Skin epidermis (tissue), 12 donors: ENCODE results near the gene AOC2.
"Not testable (repeated sequence)": the region's sequence is repeated elsewhere in the genome, so short reads cannot be mapped to it uniquely, and the experiment has no call there.

Source experiments
- H3K27ac ChIP-seq, 21 experiments: fragments of 200-600 bp; sonication (generic) in 11 of 21; one replicate each; pipeline ENCODE4 v1.5.0; 2020; ENCODE audit warnings: mild to moderate bottlenecking in 3 of 21, inconsistent platforms in 2 of 21, moderate library complexity in 2 of 21
- H3K4me3 ChIP-seq, 7 experiments: fragments of 200-600 bp; sonication (generic) in 2 of 7; one replicate each; pipeline ENCODE4 v1.5.0; 2020; ENCODE audit warnings: inconsistent platforms in 2 of 7, mild to moderate bottlenecking in 2 of 7, moderate library complexity in 1 of 7

The AOC2 gene

DNA sequence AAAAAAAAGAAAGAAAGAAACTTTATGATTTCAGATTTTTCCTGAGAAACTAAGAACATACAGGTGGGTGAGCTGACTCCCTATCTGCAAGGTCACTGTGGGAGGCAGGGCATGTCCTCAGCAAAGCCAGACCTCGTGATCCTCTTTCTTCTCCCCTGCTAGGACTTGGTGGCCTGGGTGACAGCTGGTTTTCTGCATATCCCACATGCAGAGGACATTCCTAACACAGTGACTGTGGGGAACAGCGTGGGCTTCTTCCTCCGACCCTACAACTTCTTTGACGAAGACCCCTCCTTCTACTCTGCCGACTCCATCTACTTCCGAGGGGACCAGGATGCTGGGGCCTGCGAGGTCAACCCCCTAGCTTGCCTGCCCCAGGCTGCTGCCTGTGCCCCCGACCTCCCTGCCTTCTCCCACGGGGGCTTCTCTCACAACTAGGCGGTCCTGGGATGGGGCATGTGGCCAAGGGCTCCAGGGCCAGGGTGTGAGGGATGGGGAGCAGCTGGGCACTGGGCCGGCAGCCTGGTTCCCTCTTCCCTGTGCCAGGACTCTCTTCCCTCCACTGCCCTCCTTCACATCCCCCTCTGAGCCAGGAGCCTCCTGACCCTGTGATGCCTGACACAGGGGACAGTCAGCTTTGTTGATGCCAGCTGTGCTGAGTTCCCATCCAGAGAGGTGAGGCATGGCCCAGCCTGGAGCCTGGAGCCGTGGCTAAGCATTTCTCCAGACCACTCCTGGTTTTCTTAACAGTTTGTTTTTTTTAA, 29.7 kb downstream of the AOC2 start:
- not testable (repeated sequence) for H3K27ac ChIP-seq, H3K4me3 ChIP-seq

DNA sequence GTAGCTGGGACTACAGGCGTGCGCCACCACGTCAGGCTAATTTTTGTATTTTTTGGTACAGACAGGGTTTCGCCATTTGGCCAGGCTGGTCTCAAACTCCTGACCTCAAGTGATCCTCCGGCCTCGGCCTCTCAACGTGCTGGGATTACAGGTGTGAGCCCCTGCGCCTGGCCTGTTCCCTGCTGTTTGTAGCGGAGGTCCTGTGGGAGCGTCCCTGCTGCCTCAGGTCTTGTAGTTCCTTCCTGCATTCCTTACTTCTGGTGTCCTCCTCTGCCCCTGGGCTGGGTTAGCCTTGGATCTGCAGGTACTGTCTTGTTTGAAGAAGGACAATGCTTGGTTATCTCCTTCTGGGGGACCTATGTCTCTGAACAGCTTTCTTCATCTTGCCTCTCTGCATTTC, 32.7 kb downstream of the AOC2 start:
- H3K4me3 ChIP-seq = no peak overlapping the region

DNA sequence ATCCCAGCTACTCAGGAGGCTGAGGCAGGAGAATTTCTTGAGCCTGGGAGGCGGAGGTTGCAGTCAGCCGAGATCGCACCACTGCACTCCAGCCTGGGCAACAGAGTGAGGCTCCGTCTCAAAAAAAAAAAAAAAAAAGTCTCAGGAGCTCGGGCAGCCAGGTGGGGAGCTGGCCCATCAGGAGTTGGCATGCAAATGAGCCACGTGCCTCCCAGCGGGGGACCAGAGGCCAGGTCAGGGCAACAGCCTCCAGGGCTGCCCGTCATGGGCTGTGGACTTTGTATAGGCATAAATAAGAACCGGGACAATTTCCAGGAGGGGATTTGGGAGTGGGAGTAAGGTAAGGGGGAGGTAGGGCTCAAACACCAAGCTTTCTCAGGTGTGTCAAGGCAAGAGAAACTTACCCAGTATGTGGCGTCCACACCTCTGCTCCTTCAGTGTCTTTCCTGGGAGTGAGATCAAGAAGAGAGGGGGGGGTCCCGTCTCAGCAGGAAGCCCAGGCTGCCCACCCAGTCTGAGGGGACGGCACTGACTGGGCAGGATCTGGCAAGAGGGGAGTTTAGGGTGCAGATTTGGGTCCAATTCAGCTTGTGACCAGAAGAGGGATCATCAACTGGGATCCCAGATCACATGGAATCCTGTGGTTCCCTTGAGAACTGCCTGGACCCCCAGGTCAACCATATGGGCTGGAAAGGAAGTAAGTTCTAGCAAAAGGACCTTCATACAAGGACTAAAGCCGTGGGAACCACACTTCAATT, 33.9 kb downstream of the AOC2 start:
- Histone ChIP-seq H3K4me3 (no peak overlapping the region), H3K27ac (no peak overlapping the region)

More for the DNA sequence above, 32.7 kb downstream of the AOC2 start:
- H3K27ac ChIP-seq = no peak overlapping the region

GRCh38 chr17:42878924-42879595, 34.7 kb downstream of the AOC2 start:
- H3K27ac ChIP-seq = no peak overlapping the region
- H3K4me3 ChIP-seq = no peak overlapping the region

DNA sequence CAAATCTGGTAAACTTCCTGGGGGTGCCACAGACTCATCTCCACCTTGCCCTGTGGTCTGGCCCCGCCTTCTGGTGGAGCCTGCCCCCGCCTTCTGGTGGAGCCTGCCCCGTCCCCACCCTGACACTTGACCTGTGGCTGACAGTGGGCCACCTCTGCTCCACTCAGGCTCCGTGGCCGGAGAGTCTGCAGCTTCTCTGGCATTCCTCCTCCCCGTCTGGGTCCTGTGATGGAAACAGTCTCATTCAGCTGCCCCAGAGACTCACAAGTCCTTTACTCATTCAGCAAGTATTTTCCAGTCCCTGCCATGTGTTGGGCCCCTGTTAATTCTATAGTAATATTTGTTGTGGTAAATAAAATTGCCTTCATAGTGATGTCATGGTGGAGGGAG, 35.2 kb downstream of the AOC2 start:
- Histone ChIP-seq H3K27ac (no peak overlapping the region), H3K4me3 (no peak overlapping the region)

GRCh38 chr17:42880776-42881310, 36.5 kb downstream of the AOC2 start:
- Histone ChIP-seq H3K4me3 (no peak overlapping the region), H3K27ac (no peak overlapping the region)

DNA sequence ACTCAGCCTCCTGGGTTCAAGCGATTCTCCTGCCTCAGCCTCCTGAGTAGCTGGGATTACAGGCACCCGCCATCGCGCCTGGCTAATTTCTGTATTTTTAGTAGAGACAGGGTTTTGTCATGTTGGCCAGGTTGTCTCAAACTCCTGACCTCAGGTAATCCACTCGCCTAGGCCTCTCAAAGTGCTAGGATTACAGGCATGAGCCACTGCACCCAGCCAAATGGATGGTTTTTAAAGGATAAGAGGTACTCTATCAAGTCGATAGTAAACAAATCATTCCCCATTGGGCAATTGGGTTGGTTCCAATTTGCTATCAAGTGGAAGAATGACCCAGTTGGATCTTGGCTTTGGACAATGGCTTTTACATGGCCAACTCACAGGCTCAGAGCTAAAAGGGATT, 37.3 kb downstream of the AOC2 start:
- H3K4me3 ChIP-seq, H3K27ac ChIP-seq: not testable (repeated sequence)

DNA sequence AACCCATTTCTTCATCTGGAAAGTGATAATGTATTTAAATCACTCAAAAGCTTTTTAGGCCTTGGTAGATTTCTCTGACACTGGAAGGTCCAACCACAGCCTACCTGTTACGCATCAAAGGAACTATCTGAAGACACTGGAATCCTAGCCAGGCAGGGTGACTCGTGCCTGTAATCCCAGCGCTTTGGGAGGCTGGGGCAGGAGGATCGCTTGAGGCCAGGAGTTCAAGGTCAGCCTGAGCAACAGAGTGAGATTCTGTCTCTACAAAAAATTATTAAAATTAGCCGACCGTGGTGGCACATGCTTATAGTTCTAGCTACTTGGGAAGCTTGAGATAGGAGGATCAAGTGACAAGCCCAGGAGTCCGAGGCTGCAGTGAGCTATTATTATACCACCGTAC, 37.8 kb downstream of the AOC2 start:
- Histone ChIP-seq H3K27ac (no peak overlapping the region), H3K4me3 (no peak overlapping the region)

DNA sequence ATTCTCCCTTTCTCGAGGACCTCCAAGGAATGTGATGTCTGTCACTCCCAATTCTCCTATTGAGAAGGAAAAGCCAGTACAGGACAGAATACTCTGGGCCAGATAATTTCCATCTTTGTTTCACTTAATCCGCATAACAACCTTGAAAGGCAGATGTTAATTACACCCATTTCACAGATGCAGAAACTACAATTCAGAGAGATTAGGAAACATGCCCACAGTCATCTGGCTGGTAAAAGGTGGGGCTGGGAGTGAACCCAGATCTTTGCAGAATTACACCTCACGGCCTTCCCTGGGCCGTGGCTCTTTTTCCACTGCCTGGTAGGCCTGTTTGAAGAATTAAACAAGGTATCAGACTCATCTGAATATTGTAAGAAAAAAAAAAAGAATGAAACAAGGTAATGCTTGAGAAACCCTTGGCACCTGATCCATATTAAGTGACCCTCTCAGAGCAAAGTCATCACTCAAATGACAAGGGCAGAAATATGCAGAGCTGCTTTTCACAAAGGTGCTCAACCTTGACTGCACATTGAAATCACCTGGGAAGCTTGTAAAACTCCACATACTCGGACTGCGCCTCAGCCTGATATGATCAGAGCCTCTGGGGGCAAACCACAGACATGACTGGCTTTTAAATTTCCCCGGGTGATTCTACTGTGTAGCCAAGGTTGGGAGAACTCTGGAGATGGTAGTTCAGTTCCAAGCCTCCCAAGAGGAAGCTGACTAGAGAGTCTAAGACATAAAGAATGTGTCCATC, 39.6 kb downstream of the AOC2 start:
- H3K27ac ChIP-seq = no peak overlapping the region
- no peak overlapping the region for H3K4me3 ChIP-seq

DNA sequence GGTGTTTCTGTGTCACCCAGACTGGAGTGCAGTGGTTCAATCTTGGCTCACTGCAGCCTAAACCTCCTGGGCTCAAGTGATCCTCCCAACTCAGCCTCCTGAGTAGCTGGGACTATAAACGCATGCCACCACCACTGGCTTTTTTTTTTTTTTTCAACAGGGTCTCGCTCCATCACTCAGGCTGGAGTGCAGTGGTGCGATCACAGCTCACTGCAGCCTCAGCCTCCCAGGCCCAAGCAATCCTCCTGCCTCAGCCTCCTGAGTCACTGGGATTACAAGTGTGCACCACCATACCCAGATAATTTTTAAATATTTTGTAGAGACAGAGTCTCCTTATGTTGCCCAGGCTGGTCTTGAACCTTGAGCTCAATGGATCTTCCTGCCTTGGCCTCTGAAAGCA, 41.4 kb downstream of the AOC2 start:
- not testable (repeated sequence) for H3K4me3 ChIP-seq, H3K27ac ChIP-seq

DNA sequence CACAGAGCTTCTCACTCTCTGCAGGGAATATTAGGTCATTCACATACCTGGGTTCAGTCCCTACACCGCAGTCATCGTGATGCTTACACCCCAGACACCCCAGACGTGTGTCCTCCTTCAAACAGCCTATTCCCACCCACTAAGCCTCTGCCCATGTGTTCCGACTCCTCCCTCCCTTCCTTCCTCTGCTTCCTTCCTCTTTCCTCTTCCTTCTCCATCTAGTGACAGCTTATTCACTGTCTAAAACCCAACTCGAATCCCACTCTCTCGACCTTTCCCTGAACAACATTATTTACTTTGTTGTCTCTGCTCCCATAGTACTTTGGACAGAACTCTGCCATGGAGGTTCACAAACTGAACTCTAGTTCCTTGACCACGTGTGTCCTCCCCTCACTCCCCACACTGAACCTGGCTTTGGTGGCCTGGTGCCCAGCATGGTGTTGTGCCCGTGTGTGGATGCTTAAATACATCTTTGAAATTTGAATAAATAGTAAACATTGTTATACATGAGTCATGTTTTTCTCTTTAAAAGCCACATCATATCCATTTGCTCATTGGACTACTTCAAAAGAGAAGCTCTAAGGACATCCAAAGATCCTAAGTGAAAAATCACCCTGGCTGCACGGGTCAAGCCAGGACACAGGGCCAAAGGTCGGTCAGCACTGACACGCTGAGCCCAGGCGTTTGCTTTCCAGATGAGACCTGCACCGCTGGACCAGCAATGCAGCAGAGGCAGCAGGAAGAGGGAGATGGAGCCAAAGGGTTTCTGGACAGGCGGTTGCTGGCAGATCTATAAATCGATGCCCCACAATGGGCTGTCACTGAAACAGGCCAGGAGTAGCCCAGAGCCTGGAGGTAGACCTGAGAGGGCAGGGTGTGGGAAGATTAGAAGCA, 42.1 kb downstream of the AOC2 start:
- Histone ChIP-seq H3K27ac (peak overlapping the region in 1 of 21 experiments; percentile 44), H3K4me3 (no peak overlapping the region)

GRCh38 chr17:42889809-42890208, 45.4 kb downstream of the AOC2 start:
- no peak overlapping the region for H3K27ac ChIP-seq

GRCh38 chr17:42891539-42892152, 47.3 kb downstream of the AOC2 start:
- H3K27ac ChIP-seq = peak overlapping the region in 15 of 21 experiments; percentile 1 to 77 (median 51)
- no peak overlapping the region for H3K4me3 ChIP-seq

More at GRCh38 chr17:42889809-42890208, 45.4 kb downstream of the AOC2 start:
- no peak overlapping the region for H3K4me3 ChIP-seq

- no peak overlapping the region for H3K4me3 ChIP-seq
- H3K27ac ChIP-seq = peak overlapping the region in 8 of 21 experiments; percentile 15 to 77 (median 56)
Measured at GRCh38 chr17:42893359-42893758, 49.0 kb downstream of the AOC2 start.

DNA sequence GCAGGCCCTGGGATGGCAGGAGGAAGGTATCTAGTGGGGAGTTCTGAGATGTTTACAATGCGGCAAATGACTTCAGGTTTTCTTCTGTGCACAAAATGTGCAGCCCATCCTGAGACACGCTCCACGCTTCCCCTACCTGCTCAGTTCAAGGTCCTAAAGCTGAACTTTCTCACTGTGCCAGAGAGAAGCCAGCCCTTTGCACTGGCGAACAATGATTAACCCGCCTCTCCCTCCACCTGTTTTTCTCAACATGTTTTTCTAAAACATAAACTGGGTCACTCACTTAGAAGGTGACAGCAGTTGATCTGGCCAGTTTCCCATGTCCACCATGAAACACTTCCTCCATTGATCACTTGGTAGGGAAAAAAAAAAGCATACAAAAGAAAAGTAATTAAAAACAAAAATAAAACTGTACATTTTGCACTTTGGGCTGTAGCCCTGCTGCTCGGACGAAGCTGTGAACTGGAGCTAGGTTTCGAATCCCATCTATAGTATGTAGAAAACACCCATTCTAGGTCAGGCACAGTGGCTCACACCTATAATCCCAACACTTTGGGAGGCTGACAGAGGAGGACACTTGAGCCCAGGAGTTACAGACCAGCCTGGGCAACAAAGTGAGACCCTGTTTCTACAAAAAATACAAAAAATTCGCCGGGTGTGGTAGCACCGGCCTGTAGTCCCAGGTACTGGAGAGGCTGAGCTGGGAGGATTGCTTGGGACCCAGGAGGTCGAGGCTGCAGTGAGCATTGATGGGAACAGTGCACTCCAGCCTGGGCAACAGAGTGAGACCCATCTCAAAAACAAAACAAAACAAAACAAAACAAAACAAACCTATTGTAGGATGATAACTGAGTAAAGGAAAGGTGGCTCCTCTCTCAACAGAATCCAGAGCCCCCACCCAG, 50.2 kb downstream of the AOC2 start:
- Histone ChIP-seq H3K27ac (peak overlapping the region in 10 of 21 experiments; percentile 33 to 77 (median 46)), H3K4me3 (no peak overlapping the region)

GRCh38 chr17:42895185-42895555, 50.8 kb downstream of the AOC2 start:
- Histone ChIP-seq H3K27ac (peak overlapping the region in 8 of 21 experiments; percentile 26 to 77 (median 46)), H3K4me3 (no peak overlapping the region)

DNA sequence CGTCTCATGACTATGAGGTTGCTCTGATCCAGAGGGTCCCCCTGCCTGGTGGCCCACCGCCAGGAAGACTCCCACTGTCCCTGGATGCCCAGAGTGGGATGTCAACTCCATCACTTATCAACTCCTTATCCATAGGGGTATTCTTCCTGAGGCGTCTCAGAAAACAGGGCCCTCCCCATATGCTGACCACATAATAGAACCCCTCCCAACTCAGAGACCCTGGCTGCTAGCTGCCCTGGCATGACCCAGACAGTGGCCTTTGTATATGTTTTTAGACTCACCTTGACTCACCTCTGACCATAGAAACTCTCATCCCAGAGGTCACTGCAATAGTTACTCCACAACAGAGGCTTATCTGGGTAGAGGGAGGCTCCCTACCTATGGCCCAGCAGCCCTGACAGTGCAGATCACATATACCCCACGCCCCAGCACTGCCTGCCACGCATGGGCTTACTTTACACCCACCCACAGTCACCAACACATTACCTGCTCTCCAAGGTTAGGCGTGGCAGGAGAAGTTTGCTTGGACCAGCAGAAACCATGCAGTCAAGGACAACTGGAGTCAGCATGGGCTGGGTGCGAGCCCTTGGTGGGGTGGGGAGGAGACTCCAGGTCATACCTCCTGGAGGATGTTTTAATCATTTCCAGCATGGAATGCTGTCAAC, 53.9 kb downstream of the AOC2 start:
- H3K4me3 ChIP-seq = no peak overlapping the region
- H3K27ac ChIP-seq = no peak overlapping the region
